GM21447 (cell line): Measurements from ENCODE around the gene TOM1L2.

Source experiments
- ATAC-seq: cut with Tn5 transposase; IDR thresholded peaks from one replicate; pipeline ENCODE4 v1.9.1; 2021; ENCODE audit not compliant: unreplicated experiment

The TOM1L2 gene

DNA sequence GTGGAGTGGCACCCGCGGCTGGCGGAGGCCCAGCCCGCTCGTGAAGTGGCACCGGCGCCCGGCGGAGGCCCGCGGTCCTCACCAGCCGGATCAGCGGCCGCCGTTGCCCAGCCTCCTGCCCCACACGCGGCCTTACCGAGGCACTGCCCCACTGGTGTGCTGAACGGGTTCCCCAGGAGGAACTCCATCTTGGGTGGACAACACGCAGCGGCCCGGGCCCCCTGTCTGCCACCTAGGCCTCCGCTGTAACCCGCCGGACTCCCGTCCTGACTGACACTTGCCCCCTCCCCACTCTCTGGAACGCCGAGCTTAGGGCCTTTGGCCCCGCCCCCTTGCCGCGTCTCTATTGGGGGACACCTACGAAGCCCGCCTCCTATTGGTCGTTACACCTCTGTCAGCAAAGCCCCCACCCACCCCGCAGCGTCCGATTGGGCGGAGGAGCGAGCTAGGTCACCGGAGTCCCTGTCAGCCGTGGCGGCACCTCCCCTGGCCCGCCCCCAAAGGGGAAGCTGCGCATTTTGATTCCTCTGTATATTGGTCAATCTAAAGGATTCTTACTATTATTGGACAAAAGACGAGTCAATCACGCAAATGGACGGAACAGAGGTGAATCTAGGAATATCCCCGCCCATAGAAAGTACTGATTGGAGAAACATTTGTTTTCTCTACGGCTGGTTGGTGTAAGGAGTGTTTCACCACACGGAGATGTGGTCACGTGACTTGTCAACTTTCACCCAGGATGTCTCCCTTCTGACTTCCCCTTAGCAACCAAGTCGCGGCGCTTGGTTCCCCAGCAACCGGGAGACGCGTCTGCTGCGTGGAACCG lies at the start of gene TOM1L2, which contains the start of gene DRC3:
TOM1L2 (minus strand) TSS at position 275 of the 826 bp plus-strand sequence; CDS start at position 188, 87 bp downstream.
DRC3 (plus strand) TSS at position 737 of the 826 bp plus-strand sequence. CDS start 4,737 bp downstream, outside the sequence.
- ATAC-seq: peak; percentile 91

DNA sequence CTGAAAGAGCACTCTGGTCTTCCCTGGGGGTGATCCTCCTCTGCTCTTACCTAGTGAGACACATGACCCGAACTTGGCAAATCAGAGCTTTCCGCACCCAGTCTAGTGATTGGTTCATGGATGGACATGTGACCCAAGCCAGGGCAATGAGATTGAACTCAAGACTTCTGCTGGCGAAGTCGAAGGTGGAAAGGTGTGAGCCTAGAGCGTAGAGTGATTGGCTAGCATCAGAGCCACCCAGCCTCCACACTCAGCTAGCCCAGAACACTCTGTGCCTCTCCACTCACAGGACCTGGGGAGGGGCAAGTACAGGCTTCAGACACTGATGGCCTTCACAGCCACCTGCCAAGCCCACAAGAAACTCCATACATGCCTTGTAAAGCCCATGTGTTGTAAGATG lies 49.2 kb upstream of the TOM1L2 start:
- no peak for ATAC-seq

DNA sequence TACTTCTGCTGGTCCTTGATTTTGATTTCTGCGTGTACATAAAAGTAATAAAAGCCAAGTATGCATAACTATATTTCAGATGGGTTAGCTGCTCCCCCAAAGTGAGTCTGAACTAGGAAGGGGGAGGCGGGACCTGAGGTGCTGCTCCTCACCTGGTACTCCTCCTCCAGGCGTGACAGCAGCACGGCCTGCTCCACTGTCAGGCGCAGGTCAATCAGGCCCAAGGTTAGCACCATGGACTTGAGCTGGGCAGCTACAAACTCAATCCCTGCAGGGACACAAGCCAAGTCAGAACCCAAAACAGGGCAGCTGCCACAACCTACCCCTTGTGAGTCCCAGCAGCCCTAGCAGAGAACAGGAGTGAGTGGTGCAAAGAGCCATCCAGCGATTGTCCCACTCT lies 48.8 kb upstream of the TOM1L2 start:
- ATAC-seq: no peak

DNA sequence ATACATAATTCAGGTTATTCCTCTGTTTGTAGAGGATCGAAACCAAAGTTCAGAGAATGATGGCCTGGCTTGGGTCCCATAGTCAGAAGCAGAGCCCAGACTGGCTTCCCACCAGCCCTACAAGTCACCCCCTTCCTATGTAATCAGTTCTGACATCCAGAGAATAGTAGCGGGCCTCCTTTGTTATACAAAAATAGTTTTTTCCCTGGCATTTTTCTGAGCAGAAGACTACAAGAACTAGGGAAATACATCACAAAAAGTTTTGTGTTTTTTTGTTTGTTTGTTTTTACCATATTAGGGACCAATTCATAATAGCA lies 47.6 kb upstream of the TOM1L2 start:
- no peak for ATAC-seq

DNA sequence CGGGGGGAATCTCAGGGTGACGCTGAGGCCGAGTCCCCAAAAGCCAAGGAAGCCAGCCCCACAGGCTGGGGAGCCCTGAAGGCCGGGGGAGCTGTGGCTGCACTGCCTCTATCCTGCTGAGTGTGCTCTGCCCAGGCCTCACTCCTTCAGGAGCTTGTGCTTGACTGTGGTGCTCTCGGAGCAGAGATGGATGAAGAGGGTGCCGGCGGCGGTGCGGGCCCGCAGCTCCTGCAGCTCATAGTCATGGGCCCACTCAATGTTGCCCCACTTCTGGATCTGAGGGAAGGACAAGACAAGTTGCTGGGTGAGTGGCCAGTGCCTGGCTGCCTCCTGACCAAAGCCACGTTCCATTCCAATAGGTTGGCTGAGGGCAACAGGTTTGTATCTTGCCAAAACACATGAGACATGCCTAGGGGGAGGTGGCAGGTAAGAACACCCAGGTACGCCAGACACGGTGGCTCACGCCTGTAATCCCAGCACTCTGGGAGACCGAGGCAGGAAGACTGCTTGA lies 46.3 kb upstream of the TOM1L2 start:
- no peak for ATAC-seq

DNA sequence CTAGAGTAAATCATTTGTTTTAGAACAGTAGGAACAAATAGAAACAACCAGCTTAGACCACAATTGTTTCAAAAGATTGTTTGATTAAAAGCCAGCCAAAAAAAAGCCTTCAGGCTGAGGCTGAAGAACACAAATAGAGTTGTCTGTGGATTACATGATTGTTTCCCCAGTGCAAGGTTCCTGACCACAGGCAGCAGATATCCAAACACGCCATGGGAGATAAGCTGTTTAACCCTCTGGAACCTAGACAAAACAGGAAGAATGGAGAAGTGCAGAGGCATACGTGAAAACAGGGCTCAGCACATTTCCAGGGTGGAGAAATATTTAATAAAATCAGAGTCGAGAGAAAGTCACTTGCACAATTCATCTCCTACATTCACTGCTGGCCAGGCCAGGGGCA lies 45.8 kb upstream of the TOM1L2 start:
- no peak for ATAC-seq

DNA sequence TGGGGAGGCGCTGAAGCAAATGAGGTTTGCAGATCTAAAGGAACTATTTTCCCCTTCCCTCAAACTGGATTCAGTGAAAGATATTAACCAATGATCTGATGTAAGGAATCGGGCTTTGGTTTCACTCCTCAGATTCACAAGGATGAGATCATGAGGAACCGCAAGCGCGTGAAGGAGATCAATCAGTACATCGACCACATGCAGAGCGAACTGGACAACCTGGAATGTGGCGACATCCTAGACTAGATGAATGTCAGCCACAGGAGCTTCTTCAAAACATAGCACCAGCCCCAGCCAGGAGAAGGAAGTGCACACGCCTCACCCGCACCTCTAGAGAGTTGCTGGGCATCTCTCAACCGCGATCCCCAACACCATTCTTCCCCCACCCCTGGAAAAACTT lies 44.2 kb upstream of the TOM1L2 start:
- no peak for ATAC-seq

DNA sequence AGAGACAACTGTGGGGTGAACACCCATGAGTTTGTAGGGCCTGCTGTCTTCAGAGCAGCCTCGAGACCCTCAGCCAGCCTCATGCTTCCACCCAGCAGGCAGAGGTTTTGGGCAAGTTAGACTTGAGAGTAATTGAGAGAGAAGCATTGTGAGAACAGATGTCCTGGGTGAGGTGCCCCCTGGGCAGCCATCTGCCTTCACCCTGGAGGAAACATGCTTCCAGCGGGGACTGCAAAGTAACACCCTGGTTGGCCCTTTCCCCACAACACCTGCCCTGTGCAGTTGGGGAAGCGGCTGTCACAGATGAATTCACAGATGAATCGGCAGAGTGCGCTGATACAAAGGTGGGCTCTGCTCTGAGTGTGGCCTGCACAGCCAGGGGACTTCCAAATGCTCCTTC lies 43.4 kb upstream of the TOM1L2 start:
- ATAC-seq: no peak

DNA sequence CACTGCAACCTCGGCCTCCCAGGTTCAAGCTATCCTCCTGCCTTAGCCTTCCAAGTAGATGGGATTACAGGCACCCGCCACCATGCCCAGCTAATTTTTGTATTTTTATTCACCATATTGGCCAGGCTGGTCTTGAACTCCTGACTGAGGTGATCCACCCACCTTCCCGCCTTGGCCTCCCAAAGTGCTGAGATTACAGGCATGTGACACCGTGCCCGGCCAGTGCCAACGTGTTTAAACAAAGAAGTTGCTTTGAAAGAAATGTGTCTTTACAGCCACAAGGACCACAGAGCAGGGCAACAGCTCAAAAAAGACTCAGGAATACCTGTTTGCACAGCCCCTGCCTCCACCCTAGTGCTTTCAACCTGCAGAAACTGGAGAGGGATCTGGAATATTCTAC lies 41.8 kb upstream of the TOM1L2 start:
- ATAC-seq: no peak

DNA sequence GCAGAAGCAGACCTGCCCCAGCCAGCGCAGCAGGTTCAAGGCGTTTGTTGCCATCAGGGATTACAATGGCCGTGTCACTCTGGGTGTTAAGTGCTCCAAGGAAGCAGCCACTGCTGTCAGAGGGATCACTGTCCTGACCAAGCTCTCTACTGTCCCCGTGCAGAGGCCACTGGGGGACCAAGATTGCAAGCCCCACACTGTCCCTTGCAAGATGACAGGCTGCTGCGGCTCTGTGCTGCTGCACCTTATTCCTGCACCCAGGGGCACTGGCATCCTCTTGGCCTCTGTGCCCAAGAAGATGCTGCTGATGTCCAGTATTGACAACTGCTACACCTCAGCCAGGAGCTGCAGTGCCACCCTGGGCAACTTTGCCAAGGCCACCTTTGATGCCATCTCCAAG lies 39.1 kb upstream of the TOM1L2 start:
- ATAC-seq: no peak

DNA sequence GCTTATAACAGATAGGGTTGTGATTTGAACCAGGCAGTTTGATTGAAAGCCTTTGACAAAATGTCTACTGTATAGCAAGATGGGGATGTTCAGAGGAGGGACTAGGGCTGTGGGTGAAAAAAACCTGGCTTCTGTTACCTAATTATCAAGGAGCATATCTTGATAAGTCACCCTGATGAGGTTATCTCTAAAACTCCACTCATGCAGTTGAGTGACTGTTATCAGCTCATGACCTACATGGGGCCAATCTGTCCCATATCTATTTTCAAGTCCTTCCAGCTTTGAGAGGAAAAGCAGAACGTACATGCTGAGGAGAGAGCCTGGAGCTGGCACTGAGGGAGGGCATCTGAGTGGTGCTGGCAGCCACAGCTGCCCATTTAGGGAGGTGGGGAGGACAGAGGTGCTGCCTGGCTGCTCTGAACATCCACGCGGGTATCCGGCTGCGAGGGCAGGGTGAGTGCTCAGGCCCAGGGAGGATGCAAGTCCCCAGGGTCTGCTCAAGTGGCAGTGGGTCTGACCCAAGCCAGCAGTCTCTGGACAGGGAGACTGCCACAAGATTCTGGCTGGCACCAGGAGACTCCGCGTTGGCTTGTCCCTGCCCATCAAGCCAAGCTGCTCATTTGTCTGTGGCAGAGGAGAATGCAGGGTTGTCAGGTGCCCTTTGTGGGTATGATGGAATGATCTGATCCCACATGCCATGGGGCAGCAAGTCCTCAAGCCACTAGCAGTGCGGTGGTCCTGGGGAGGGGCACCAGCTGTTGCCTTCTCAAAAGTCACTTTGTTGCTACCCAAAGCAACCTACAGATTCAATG lies 37.6 kb upstream of the TOM1L2 start:
- no peak for ATAC-seq

DNA sequence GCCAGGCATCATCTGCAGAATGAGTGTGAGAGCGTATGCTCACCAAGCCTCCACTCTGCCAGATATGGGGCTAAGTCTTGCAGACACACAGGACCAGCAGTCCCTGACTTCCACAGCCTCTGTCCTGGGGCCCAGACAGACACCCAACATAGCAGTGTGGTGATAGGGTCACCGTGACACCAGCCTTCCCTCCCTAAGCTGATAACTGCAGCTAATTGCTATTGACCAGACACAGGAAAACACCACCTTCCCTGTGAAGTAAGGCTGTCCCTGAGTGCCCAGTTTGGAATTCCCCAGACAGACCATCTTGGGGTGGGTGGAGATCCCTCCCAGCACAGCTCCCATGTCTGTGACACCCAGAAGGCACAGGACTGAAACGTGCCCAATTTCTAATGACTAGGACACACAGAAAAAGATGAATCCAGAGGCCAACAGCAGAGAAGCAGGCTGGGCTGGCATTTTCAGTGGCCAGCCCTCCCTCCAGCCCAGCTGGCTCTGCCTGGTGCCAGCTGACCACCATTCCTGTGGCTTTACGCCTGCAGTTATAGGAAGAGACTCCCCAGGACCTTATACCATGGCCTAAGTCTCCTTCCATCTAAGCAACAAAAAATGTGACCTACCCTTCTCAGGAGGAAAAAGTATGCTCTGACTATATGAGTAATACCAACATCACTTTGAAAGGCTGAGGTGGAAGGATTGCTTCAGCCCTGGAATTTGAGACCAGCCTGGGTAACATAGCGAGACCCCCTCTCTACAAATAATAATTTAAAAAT lies 36.5 kb upstream of the TOM1L2 start:
- no peak for ATAC-seq

DNA sequence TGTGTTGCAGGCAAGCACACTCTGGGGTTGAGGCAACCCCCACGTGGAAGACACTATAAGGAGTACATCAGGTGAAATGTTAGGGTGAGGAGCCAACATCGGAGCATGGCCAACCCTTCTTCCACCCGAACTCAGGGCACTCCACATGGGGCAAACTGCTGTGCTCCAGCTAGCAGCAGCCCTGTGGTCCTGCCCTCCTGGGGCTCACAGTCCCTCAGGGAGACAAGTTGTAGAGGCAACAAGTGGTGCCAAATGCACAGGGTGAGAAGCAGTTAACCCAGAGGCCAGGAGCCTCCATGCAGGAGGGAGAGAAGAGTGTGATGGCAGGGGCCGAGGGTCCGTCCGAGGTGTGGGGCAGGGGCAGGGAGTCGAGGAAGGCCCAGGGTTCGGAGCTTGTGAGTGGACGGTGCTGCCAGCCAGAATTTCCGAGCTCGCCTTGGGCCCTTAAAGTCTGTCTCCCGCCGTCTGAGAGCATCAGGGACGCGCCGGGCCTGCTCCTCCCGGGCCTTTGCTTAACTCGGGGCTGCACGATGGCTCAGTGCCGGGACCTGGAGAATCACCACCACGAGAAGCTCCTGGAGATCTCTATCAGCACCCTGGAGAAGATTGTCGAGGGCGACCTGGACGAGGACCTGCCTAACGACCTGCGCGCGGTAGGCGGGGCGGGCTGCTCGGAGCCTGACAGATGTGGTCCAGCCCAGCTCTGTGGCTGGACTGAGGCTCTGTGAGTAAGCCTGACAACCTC lies 34.5 kb upstream of the TOM1L2 start:
- ATAC-seq: no peak

DNA sequence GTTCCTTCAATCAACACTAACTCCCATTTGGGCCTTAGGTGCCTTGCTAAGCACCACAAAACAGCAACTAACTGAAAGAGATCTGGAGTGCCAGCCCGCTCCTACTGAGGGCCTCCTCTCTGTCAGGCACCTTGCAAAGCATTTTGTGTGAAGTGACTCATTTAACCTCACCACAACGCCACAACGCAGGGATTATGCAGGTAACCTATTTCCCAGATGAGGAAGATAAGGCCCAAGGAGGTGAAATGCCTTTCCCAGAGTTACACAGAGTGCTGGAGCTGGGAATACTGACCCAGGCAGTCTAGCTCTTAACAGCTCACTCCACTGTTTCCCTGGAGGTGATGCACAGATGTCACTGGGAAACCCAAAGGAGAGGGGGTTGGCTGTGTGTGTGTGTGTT lies 33.3 kb upstream of the TOM1L2 start:
- ATAC-seq: no peak

DNA sequence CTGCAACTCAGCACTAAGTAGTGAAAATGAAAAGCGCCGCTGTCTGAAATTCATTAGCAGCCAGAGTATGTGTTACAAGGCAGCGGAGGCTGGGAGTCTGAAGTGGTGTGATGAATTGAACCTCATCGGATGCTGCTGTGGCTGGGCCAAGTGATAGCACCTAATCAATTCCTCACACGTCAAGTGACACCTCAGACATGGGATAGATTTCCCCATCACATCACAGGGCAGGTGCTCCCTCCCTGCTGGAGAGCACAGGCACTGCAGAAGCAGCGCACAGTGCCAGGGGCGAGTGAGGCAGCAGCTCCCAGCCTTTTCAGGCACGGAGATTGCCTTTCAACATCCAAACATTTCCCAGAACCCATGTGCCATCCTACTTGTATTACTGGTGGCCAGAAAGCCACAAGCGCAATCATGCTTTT lies 32.7 kb upstream of the TOM1L2 start:
- no peak for ATAC-seq

DNA sequence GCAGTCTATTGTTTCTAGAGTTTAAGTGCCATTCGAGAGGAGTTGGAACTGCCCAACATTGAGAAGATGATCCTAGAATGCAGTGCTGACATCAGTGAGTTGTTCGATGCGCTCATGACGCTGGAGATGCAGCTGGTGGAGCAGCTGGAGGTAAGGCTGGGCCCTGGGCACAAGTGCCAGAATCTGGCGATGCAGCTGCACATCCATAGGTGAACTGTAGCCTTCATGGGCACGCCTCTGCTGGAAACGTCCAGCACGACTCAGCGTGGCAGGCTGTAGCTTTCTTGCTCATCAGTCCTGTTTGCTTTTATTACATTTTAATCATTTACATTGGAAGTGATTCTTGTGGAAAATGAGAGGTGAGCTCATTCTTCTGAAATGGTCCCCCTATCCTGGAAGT lies 32.1 kb upstream of the TOM1L2 start:
- ATAC-seq: no peak

DNA sequence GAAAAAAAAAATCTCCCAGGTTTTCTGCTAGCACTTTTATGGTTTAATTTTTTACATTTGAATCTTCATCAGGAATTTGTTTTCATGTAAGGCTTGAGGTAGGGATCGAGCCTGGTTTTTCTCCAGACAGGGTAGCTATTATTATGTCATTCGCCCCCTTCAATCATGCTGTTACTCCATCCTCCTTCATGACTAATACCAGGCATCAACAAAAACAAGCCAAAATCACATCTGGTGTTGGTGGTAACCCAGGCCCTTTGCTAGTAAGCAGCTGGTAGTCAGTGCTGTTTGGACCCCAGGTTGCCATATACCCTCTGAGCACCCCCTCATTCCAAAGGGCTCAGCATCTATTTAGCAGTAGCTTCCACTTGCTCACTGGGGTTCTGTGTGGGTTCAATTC lies 30.0 kb upstream of the TOM1L2 start:
- ATAC-seq: no peak

DNA sequence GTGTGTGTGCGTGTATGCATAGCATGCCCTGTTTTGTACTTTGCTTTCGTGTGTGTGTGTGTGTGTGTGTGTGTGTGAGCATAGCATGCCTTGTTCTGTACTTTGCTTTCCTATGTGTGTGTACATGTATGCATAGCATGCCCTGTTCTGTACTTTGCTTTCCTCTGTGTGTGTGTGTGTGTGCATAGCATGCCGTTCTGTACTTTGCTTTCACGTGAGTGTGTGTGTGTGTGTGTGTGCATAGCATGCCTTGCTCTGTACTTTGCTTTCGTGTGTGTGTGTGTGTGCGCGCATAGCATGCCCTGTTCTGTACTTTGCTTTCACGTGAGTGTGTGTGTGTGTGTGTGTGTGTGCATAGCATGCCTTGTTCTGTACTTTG lies 27.8 kb upstream of the TOM1L2 start:
- ATAC-seq: no peak

DNA sequence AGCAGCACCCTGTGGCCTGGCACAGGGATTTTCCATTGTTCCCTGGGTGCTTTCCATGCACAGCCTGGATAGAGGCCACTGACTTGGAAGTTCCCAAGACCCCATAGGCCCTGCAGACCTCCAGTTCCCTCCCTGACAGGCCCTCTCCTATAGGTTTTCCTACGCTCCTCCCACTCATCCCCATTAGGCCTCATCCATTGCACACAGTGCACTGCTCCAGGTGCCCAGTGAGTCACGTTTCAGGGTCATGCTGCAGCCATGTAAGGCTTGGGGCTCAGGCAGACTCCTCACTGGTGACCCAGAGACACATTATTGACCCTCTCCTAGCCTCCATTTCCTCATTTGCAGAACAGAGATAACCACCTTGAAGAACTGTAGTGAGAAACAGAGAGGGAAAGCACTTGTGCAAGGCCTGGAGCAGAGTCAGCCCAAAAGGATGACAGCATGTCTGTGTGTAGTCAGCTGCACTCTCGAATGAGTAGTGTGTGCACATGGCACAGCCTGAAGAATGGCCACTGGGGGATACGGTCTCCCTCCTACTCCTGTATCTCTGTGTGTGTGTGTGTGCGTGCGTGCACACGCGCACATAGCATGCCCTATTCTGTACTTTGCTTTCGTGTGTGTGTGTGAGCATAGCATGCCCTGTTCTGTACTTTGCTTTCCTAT lies 27.3 kb upstream of the TOM1L2 start:
- ATAC-seq: no peak

DNA sequence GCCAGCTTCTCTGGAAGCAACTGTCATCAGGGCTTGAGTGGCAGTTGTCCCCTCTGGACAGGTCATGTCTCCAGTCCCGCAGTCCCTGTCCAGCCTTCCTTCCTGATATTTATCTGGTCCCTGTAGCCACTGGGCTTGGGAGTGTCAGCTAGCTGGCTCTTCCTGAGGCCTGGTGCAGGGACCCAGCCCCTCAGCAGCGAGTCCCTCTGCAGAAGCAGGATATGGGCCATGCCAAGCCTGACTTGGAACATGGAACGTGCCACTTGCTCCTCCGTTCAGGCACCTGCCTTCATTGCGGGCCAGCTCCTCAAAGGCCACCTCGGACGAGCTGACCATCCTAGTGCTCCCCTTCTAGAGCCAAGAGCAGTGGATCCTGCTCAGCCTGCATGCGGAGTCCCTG lies 26.7 kb upstream of the TOM1L2 start:
- no peak for ATAC-seq
